Osteocyte (in vitro differentiated cells): Measurements from ENCODE around the gene DENND4B. TPM values are rescaled to one million over a fixed set of nuclear protein-coding genes. Genes with fewer than 3 reads are reported as not detected.
"Not testable (repeated sequence)": the region's sequence is repeated elsewhere in the genome, so short reads cannot be mapped to it uniquely, and the experiment has no call there.

Experiments
- DNase-seq: peaks from one replicate; pipeline ENCODE4 v3.0.0; 2021; ENCODE audit warnings: mixed read lengths; ENCODE audit not compliant: unreplicated experiment; ENCODE audit errors: extremely low spot score
- H3K27ac Mint-ChIP-seq: one replicate; pipeline ENCODE4 v1.8.0; 2021; ENCODE audit warnings: mild to moderate bottlenecking, mixed read lengths; ENCODE audit not compliant: unreplicated experiment
- H3K27me3 Mint-ChIP-seq: one replicate; pipeline ENCODE4 v1.8.0; 2021; ENCODE audit warnings: mixed read lengths; ENCODE audit not compliant: unreplicated experiment
- H3K36me3 Mint-ChIP-seq: one replicate; pipeline ENCODE4 v1.8.0; 2021; ENCODE audit warnings: mixed read lengths; ENCODE audit not compliant: unreplicated experiment
- H3K4me1 Mint-ChIP-seq: one replicate; pipeline ENCODE4 v1.8.0; 2021; ENCODE audit warnings: mixed read lengths; ENCODE audit not compliant: unreplicated experiment
- H3K4me3 Mint-ChIP-seq: one replicate; pipeline ENCODE4 v1.8.0; 2021; ENCODE audit warnings: mild to moderate bottlenecking, moderate library complexity, mixed read lengths; ENCODE audit not compliant: unreplicated experiment
- H3K9me3 Mint-ChIP-seq: one replicate; pipeline ENCODE4 v1.8.0; 2021; ENCODE audit warnings: mixed read lengths; ENCODE audit not compliant: unreplicated experiment
- total RNA-seq: library from RNA; stranded (reverse); gene quantifications from 2 replicates; pipeline ENCODE4 v1.2.1, GENCODE V29; 2021
- TF ChIP-seq, protein P1 (sequence below): fragments of 200-600 bp; sonication (generic); IDR thresholded peaks from 2 replicates; pipeline ENCODE4 v1.5.0; 2021; ENCODE audit warnings: antibody characterized with exemption, mild to moderate bottlenecking, moderate library complexity

DENND4B gene
- total RNA-seq, 1 donor from 2014 or later = 53.1 TPM

DNA sequence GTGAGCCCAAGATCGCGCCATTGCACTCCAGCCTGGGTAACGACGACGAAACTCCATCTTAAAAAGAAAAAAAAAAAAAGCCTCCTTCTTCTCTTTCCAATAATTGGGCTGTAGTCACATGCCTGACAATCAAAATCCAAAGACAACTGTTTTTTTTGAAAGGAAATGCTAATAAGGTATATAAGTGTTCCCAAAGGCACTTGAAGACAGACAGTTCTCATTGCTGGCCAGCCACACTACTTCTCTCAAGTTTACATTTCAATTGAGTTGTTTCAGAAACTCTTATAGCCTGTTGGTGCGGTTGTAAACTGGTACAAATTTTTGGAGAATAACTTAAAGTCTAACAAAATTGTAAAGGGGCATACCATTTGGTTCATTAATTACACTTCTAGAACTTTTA, 47.0 kb downstream of the DENND4B start:
- H3K36me3 Mint-ChIP-seq = peaks cover 9% of the 10 kb centered on the region
- H3K27me3 Mint-ChIP-seq = no peaks in the 10 kb centered on the region
- DNase-seq = no peak
- H3K9me3 Mint-ChIP-seq = no peaks in the 10 kb centered on the region
- H3K4me3 Mint-ChIP-seq = no peak overlapping the region
- H3K27ac Mint-ChIP-seq = no peak overlapping the region
- TF ChIP-seq, protein P1, sequence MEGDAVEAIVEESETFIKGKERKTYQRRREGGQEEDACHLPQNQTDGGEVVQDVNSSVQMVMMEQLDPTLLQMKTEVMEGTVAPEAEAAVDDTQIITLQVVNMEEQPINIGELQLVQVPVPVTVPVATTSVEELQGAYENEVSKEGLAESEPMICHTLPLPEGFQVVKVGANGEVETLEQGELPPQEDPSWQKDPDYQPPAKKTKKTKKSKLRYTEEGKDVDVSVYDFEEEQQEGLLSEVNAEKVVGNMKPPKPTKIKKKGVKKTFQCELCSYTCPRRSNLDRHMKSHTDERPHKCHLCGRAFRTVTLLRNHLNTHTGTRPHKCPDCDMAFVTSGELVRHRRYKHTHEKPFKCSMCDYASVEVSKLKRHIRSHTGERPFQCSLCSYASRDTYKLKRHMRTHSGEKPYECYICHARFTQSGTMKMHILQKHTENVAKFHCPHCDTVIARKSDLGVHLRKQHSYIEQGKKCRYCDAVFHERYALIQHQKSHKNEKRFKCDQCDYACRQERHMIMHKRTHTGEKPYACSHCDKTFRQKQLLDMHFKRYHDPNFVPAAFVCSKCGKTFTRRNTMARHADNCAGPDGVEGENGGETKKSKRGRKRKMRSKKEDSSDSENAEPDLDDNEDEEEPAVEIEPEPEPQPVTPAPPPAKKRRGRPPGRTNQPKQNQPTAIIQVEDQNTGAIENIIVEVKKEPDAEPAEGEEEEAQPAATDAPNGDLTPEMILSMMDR = no peak
- H3K4me1 Mint-ChIP-seq = peaks cover 8% of the 10 kb centered on the region

- DNase-seq, H3K4me3 Mint-ChIP-seq: not testable (repeated sequence)
These were observed 50.7 kb downstream of the DENND4B start for GRCh38 chr1:153895866-153896265.

DNA sequence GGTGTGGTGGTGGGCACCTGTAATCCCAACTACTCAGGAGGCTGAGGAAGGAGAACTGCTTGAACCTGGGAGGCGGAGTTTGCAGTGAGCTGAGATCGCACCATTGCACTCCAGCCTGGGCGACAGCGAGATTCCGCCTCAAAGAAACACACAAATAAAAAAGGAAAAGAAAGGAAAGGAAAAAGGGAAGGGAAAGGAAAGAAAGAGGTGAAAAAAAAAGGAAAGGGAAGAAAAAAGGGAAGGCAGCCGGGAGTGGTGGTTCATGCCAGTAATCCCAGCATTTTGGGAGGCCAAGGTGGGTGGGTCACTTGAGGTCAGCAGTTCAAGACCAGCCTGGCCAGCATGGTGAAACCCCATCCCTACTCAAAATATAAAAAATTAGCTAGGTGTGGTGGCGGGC, 55.5 kb downstream of the DENND4B start:
- H3K36me3 Mint-ChIP-seq = peaks cover 12% of the 10 kb centered on the region
- DNase-seq, H3K27ac Mint-ChIP-seq, H3K4me1 Mint-ChIP-seq, H3K27me3 Mint-ChIP-seq, H3K9me3 Mint-ChIP-seq, H3K4me3 Mint-ChIP-seq: not testable (repeated sequence)

More at GRCh38 chr1:153895866-153896265, 50.7 kb downstream of the DENND4B start:
- H3K27me3 Mint-ChIP-seq, H3K27ac Mint-ChIP-seq, H3K4me1 Mint-ChIP-seq, H3K9me3 Mint-ChIP-seq: not testable (repeated sequence)
- peaks cover 11% of the 10 kb centered on the region for H3K36me3 Mint-ChIP-seq

GRCh38 chr1:153888533-153888932, 58.0 kb downstream of the DENND4B start:
- no peak overlapping the region for H3K4me3 Mint-ChIP-seq
- no peak for DNase-seq
- TF ChIP-seq, protein P1 = no peak
- no peaks in the 10 kb centered on the region for H3K27me3 Mint-ChIP-seq
- H3K4me1 Mint-ChIP-seq = peaks cover 8% of the 10 kb centered on the region
- H3K27ac Mint-ChIP-seq = no peak overlapping the region
- no peaks in the 10 kb centered on the region for H3K9me3 Mint-ChIP-seq
- peaks cover 10% of the 10 kb centered on the region for H3K36me3 Mint-ChIP-seq

DNA sequence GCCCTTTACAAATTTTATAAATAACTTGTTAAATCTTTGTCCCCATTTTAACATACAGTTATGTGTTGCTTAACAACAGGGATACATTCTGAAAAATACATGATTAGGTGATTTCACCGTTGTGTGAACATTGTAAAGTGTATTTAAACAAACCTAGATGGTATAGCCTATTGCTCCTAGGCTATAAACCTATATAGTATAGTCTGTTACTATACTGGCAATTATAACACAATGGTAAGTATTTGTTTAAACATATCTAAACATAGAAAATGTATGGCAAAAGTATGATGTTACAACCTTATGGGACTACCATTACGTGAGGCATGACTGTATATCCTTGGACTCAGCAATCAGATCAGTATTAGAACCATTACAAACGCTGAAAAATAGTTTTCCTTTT, 60.4 kb downstream of the DENND4B start:
- H3K27ac Mint-ChIP-seq = no peak overlapping the region
- H3K4me1 Mint-ChIP-seq = peaks cover 8% of the 10 kb centered on the region
- no peaks in the 10 kb centered on the region for H3K9me3 Mint-ChIP-seq

GRCh38 chr1:153883223-153883622, 63.3 kb downstream of the DENND4B start:
- no peak for DNase-seq
- Mint-ChIP-seq H3K9me3 (no peaks in the 10 kb centered on the region), H3K36me3 (no peaks in the 10 kb centered on the region), H3K27ac (no peak overlapping the region), H3K27me3 (no peaks in the 10 kb centered on the region), H3K4me3 (no peak overlapping the region), H3K4me1 (peaks cover 8% of the 10 kb centered on the region)
- TF ChIP-seq, protein P1 = no peak

More for the DNA sequence above, 60.4 kb downstream of the DENND4B start:
- peaks cover 9% of the 10 kb centered on the region for H3K36me3 Mint-ChIP-seq
- no peaks in the 10 kb centered on the region for H3K27me3 Mint-ChIP-seq
- DNase-seq = no peak
- no peak overlapping the region for H3K4me3 Mint-ChIP-seq
- TF ChIP-seq, protein P1 = no peak
